ENCODE measurements around the gene CCDC27. TPM values are rescaled to one million over a fixed set of nuclear protein-coding genes. Genes with fewer than 3 reads are reported as not detected.

Gene CCDC27
- total RNA-seq, 1 experiment from 2014 or later, result 0.13 TPM

GRCh38 chr1:3707298-3707938 is 44.8 kb upstream of the CCDC27 start:
- Mint-ChIP-seq H3K4me1 (peaks cover 15% of the 10 kb centered on the region), H3K4me3 (peak overlapping the region; percentile 53), H3K9me3 (no peaks in the 10 kb centered on the region), H3K27me3 (ENCODE audit: low read depth) (peaks cover 4% of the 10 kb centered on the region), H3K27ac (0 out of 2 replicates have a peak overlapping the region, but pooled peaks have one; percentile 36), H3K36me3 (no peaks in the 10 kb centered on the region)
- peak; percentile 66 for DNase-seq (ENCODE audit: low spot score)
- ChIA-PET POLR2A (no interaction called here), CTCF (interaction anchor here (3.5 to 3.6 kb wide), 2 partner anchors 12 to 17 kb away, joined by 22 to 30 read pairs; no protein-coding TSS in a partner anchor)
- peak; percentile 84 for ATAC-seq
- no peak for TF ChIP-seq TEAD4 (CRISPR knock-in tag; IDR thresholded peaks at IDR 0.05)
- TF ChIP-seq CTCF (IDR thresholded peaks at IDR 0.05), result no peak
- TF ChIP-seq, protein P1, sequence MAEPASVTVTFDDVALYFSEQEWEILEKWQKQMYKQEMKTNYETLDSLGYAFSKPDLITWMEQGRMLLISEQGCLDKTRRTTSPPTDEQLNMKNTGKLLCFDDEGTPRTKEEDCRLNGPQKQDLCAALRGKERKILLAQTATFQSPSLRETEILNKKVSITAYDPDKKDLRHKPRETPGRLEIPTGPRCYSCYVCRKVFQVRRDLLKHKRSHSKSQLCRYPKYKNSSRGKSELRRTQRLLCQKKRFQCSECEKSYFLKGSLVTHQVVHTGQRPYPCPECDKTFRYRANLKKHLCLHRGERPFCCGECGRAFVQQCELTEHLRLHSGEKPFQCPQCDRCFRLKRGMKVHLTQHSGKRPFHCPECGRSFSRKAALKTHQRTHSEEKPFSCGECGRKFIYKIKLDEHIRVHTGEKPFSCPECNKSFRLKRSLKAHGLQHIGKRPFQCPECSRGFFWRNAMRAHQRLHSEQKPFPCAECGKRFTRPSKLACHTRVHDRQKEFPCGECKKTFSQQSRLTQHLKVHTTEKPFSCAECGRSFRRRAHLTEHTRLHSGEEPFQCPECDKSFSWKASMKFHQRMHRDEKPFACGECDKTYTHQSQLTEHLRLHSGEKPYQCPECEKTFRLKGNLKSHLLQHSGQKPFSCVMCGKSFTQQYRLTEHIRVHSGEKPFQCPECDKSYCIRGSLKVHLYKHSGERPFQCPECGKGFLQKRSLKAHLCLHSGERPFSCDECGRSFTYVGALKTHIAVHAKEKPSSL (CRISPR knock-in tag; conservative IDR thresholded peaks at IDR 0.05), result no peak
- no peak for TF ChIP-seq IRF1 (CRISPR knock-in tag; IDR thresholded peaks at IDR 0.05)
- 0 out of 2 replicates have a peak, but pooled peaks have one; percentile 31 for TF ChIP-seq FOXK1 (CRISPR knock-in tag; IDR thresholded peaks at IDR 0.05)
- TF ChIP-seq MAX (CRISPR knock-in tag; IDR thresholded peaks at IDR 0.05), result no peak; the same call in 1 of the 2 replicates
- TF ChIP-seq ZNF121 (CRISPR knock-in tag; IDR thresholded peaks at IDR 0.05), result 0 out of 2 replicates have a peak, but pooled peaks have one; percentile 49
- TF ChIP-seq ELF4 (CRISPR knock-in tag; IDR thresholded peaks at IDR 0.05; ENCODE audit: low read depth), result no peak
- no peak for TF ChIP-seq SMAD3 (CRISPR knock-in tag; IDR thresholded peaks at IDR 0.05; ENCODE audit: borderline replicate concordance)
- TF ChIP-seq, protein P2, sequence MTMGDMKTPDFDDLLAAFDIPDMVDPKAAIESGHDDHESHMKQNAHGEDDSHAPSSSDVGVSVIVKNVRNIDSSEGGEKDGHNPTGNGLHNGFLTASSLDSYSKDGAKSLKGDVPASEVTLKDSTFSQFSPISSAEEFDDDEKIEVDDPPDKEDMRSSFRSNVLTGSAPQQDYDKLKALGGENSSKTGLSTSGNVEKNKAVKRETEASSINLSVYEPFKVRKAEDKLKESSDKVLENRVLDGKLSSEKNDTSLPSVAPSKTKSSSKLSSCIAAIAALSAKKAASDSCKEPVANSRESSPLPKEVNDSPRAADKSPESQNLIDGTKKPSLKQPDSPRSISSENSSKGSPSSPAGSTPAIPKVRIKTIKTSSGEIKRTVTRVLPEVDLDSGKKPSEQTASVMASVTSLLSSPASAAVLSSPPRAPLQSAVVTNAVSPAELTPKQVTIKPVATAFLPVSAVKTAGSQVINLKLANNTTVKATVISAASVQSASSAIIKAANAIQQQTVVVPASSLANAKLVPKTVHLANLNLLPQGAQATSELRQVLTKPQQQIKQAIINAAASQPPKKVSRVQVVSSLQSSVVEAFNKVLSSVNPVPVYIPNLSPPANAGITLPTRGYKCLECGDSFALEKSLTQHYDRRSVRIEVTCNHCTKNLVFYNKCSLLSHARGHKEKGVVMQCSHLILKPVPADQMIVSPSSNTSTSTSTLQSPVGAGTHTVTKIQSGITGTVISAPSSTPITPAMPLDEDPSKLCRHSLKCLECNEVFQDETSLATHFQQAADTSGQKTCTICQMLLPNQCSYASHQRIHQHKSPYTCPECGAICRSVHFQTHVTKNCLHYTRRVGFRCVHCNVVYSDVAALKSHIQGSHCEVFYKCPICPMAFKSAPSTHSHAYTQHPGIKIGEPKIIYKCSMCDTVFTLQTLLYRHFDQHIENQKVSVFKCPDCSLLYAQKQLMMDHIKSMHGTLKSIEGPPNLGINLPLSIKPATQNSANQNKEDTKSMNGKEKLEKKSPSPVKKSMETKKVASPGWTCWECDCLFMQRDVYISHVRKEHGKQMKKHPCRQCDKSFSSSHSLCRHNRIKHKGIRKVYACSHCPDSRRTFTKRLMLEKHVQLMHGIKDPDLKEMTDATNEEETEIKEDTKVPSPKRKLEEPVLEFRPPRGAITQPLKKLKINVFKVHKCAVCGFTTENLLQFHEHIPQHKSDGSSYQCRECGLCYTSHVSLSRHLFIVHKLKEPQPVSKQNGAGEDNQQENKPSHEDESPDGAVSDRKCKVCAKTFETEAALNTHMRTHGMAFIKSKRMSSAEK (CRISPR knock-in tag; IDR thresholded peaks at IDR 0.05; ENCODE audit: borderline replicate concordance), result no peak
- TF ChIP-seq, protein P3, sequence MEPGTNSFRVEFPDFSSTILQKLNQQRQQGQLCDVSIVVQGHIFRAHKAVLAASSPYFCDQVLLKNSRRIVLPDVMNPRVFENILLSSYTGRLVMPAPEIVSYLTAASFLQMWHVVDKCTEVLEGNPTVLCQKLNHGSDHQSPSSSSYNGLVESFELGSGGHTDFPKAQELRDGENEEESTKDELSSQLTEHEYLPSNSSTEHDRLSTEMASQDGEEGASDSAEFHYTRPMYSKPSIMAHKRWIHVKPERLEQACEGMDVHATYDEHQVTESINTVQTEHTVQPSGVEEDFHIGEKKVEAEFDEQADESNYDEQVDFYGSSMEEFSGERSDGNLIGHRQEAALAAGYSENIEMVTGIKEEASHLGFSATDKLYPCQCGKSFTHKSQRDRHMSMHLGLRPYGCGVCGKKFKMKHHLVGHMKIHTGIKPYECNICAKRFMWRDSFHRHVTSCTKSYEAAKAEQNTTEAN (CRISPR knock-in tag; IDR thresholded peaks at IDR 0.05), result no peak
- TF ChIP-seq, protein P4, sequence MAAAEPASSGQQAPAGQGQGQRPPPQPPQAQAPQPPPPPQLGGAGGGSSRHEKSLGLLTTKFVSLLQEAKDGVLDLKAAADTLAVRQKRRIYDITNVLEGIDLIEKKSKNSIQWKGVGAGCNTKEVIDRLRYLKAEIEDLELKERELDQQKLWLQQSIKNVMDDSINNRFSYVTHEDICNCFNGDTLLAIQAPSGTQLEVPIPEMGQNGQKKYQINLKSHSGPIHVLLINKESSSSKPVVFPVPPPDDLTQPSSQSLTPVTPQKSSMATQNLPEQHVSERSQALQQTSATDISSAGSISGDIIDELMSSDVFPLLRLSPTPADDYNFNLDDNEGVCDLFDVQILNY (CRISPR knock-in tag; IDR thresholded peaks at IDR 0.05), result 0 out of 2 replicates have a peak, but pooled peaks have one; percentile 37
- TF ChIP-seq, protein P5, sequence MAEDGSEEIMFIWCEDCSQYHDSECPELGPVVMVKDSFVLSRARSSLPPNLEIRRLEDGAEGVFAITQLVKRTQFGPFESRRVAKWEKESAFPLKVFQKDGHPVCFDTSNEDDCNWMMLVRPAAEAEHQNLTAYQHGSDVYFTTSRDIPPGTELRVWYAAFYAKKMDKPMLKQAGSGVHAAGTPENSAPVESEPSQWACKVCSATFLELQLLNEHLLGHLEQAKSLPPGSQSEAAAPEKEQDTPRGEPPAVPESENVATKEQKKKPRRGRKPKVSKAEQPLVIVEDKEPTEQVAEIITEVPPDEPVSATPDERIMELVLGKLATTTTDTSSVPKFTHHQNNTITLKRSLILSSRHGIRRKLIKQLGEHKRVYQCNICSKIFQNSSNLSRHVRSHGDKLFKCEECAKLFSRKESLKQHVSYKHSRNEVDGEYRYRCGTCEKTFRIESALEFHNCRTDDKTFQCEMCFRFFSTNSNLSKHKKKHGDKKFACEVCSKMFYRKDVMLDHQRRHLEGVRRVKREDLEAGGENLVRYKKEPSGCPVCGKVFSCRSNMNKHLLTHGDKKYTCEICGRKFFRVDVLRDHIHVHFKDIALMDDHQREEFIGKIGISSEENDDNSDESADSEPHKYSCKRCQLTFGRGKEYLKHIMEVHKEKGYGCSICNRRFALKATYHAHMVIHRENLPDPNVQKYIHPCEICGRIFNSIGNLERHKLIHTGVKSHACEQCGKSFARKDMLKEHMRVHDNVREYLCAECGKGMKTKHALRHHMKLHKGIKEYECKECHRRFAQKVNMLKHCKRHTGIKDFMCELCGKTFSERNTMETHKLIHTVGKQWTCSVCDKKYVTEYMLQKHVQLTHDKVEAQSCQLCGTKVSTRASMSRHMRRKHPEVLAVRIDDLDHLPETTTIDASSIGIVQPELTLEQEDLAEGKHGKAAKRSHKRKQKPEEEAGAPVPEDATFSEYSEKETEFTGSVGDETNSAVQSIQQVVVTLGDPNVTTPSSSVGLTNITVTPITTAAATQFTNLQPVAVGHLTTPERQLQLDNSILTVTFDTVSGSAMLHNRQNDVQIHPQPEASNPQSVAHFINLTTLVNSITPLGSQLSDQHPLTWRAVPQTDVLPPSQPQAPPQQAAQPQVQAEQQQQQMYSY (CRISPR knock-in tag; IDR thresholded peaks at IDR 0.05), result peak; percentile 81
